K562 (cell line): ENCODE results near the gene SLC15A3. TPM values are rescaled to one million over a fixed set of nuclear protein-coding genes. Genes with fewer than 3 reads are reported as not detected.

ENCODE experiments used
- FIP1L1 ChIP-seq: fragments of 200-400 bp; formaldehyde crosslinking; IDR thresholded peaks from 2 replicates; pipeline ENCODE4 v1.6.1; 2018; ENCODE audit warnings: mild to moderate bottlenecking, low read depth, low read length; ENCODE audit not compliant: poor library complexity, severe bottlenecking
- GATA2 ChIP-seq: sonication (generic); formaldehyde crosslinking; IDR thresholded peaks from 2 replicates; pipeline ENCODE4 v1.4.0; 2020; ENCODE audit warnings: mild to moderate bottlenecking, missing genetic modification reagents
- HLTF ChIP-seq: fragments of 450-650 bp; IDR thresholded peaks from 2 replicates; pipeline ENCODE4 v1.6.1; 2016
- HNRNPLL ChIP-seq: fragments of 200-400 bp; formaldehyde crosslinking; IDR thresholded peaks from 2 replicates; pipeline ENCODE4 v1.6.1; 2017; ENCODE audit warnings: low read length, low read depth, mild to moderate bottlenecking; ENCODE audit not compliant: poor library complexity, severe bottlenecking
- MYC ChIP-seq, 2 experiments: fragments of 250-450 bp in 1 of 2; sonication (Bioruptor Pico) in 1 of 2; IDR thresholded peaks; 2 replicates each; pipeline versions ENCODE4 v1.5.1 to v1.6.1; 2012 to 2021; ENCODE audit warnings: low read depth in 2 of 2, borderline replicate concordance in 1 of 2, improper control_type of control experiment in 1 of 2, low read length in 1 of 2, mild to moderate bottlenecking in 1 of 2, moderate library complexity in 1 of 2
- PML ChIP-seq: IDR thresholded peaks from 2 replicates; pipeline ENCODE4 v1.6.1; 2012; ENCODE audit warnings: low read length, inconsistent platforms
- POLR2H ChIP-seq: IDR thresholded peaks from 2 replicates; pipeline ENCODE4 v1.6.1; 2016; ENCODE audit warnings: missing genetic modification characterization, low read depth, mild to moderate bottlenecking, control low read depth, missing compliant biosample characterization, moderate library complexity
- RBM14 ChIP-seq: fragments of 200-400 bp; formaldehyde crosslinking; IDR thresholded peaks from 2 replicates; pipeline ENCODE4 v1.6.1; 2018; ENCODE audit warnings: low read depth, mild to moderate bottlenecking, low read length, moderate library complexity, borderline replicate concordance; ENCODE audit not compliant: insufficient read depth
- RCOR1 ChIP-seq, 2 experiments: IDR thresholded peaks; 2 replicates each; pipeline ENCODE4 v1.6.1; 2012; ENCODE audit warnings: low read depth in 2 of 2, low read length in 2 of 2, borderline replicate concordance in 1 of 2, improper control_type of control experiment in 1 of 2
- SMARCC2 ChIP-seq: fragments of 450-650 bp; IDR thresholded peaks from 2 replicates; pipeline ENCODE4 v1.6.1; 2017; ENCODE audit warnings: antibody characterized with exemption, moderate library complexity, mild to moderate bottlenecking, low read depth
- SMARCE1 ChIP-seq: fragments of 450-650 bp; IDR thresholded peaks from 2 replicates; pipeline ENCODE4 v1.7.1; 2016; ENCODE audit warnings: mild to moderate bottlenecking
- SOX6 ChIP-seq: fragments of 450-650 bp; IDR thresholded peaks from 2 replicates; pipeline ENCODE4 v1.6.1; 2014; ENCODE audit warnings: mild to moderate bottlenecking
- TAF15 ChIP-seq: fragments of 200-400 bp; formaldehyde crosslinking; IDR thresholded peaks from 2 replicates; pipeline ENCODE4 v1.6.1; 2017; ENCODE audit warnings: mild to moderate bottlenecking, low read depth, low read length, moderate library complexity
- TOE1 ChIP-seq, 2 experiments: fragments of 450-650 bp in 1 of 2; sonication (generic) in 1 of 2; formaldehyde crosslinking in 1 of 2; IDR thresholded peaks; 2 replicates each; pipeline versions ENCODE4 v1.7.1 to v1.8.0; 2016 to 2022; ENCODE audit warnings: borderline replicate concordance in 2 of 2, mild to moderate bottlenecking in 2 of 2, antibody characterized with exemption in 1 of 2, inconsistent platforms in 1 of 2, low read depth in 1 of 2, missing genetic modification reagents in 1 of 2, moderate library complexity in 1 of 2
- U2AF1 ChIP-seq: fragments of 200-400 bp; formaldehyde crosslinking; optimal IDR thresholded peaks from 2 replicates; pipeline ENCODE3; 2017; ENCODE audit warnings: mild to moderate bottlenecking, low read depth, low read length, moderate library complexity
- ZBED1 ChIP-seq: IDR thresholded peaks from 2 replicates; pipeline ENCODE4 v1.6.1; 2014
- ZNF79 ChIP-seq: fragments of 250-450 bp; sonication (Bioruptor Pico); IDR thresholded peaks from 2 replicates; pipeline ENCODE4 v1.4.0; 2020; ENCODE audit warnings: low read depth, mild to moderate bottlenecking, moderate library complexity
- polyA plus RNA-seq, 8 experiments: library from polyadenylated mRNA; depleted of rRNA in 4 of 8; stranded (reverse) in 5 of 8; unstranded in 3 of 8; fragments of >200 nt; fragmentation: Nextera tagmentation in 2 of 8; fragmentation: Illumina TruSeq in 1 of 8; extraction: Ambion mirVana in 2 of 8; extraction: Trizol in 1 of 8; gene quantifications; 2 replicates each; pipeline versions ENCODE4 v1.2.1 to v1.2.3, GENCODE V29; 2011 to 2014; ENCODE audit warnings: inconsistent platforms in 1 of 8, missing spikeins in 1 of 8
- total RNA-seq, 7 experiments: library from RNA; depleted of rRNA in 6 of 7; stranded (reverse); fragments of >200 nt in 6 of 7; fragmentation: Illumina TruSeq in 2 of 7; extraction: Trizol in 2 of 7; gene quantifications; 2 replicates each; pipeline versions ENCODE4 v1.2.1 to v1.2.3, GENCODE V29; 2011 to 2021; ENCODE audit warnings: low replicate concordance in 1 of 7
- TF ChIP-seq, protein P1 (sequence below): sonication (generic); formaldehyde crosslinking; IDR thresholded peaks from 2 replicates; pipeline ENCODE4 v1.8.1; 2023; ENCODE audit warnings: mild to moderate bottlenecking, missing genetic modification reagents, moderate library complexity
- TF ChIP-seq, protein P2 (sequence below): sonication (generic); formaldehyde crosslinking; IDR thresholded peaks from 2 replicates; pipeline ENCODE4 v1.9.0; 2022; ENCODE audit warnings: mild to moderate bottlenecking, missing genetic modification reagents
- TF ChIP-seq, protein P3 (sequence below): fragments of 250-450 bp; sonication (Bioruptor Pico); IDR thresholded peaks from 2 replicates; pipeline ENCODE4 v1.5.0; 2021
- TF ChIP-seq, protein P4 (sequence below): sonication (generic); formaldehyde crosslinking; IDR thresholded peaks from 2 replicates; pipeline ENCODE4 v1.8.1; 2023; ENCODE audit warnings: mild to moderate bottlenecking, missing genetic modification reagents

SLC15A3 gene
- total and polyA plus RNA-seq, 9 of the 15 experiments (the other 6 are each of a cell fraction or from before 2014, with no cell fraction given) = 0.07 to 0.27 TPM; not detected in 7

DNA sequence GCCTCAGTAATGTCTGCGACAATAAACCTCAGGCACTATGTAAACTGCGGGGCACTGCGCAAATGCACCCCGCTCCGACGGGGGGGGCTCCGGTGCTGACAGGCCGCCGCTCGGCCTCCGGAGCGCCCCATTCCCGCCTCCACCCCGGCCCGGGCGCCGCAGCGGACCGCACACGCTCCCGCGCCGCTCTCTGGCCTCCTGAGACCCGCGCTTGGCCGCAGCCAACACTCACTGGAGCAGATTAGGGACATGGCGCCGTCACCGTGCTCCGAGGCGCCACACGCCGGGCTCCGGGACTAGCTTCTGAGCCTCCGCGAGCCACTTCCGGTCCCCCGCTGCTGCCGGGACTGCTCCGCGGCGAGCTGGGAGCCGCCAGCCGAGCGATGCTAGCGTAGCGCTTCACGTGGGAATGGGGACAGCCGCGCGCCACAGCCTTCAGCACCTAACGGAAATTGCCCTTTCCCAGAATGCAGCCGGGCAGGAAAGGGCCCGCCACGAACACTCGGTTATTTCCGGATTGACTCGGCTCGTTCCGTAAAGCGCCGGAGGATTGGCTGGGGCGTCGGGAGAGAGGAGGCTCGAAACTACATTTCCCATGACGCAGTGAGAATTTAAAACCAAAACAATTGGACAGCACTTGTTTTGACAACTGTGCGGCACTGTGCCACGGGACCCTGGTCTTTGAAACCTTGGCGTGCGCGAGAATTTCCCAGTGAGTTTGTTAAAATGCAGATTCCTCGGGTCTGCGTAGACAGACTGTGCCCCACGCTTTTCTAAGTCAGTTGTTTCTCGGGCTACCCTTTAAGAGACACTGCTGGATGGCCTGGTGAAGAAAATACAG lies 45.6 kb downstream of the SLC15A3 start, which contains the start of gene PRPF19 (continued):
- TF ChIP-seq, protein P1, sequence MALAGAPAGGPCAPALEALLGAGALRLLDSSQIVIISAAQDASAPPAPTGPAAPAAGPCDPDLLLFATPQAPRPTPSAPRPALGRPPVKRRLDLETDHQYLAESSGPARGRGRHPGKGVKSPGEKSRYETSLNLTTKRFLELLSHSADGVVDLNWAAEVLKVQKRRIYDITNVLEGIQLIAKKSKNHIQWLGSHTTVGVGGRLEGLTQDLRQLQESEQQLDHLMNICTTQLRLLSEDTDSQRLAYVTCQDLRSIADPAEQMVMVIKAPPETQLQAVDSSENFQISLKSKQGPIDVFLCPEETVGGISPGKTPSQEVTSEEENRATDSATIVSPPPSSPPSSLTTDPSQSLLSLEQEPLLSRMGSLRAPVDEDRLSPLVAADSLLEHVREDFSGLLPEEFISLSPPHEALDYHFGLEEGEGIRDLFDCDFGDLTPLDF = peak; percentile 84; the same call in 1 of the 2 replicates
- TF ChIP-seq U2AF1 = peak; percentile 46
- TF ChIP-seq, protein P2, sequence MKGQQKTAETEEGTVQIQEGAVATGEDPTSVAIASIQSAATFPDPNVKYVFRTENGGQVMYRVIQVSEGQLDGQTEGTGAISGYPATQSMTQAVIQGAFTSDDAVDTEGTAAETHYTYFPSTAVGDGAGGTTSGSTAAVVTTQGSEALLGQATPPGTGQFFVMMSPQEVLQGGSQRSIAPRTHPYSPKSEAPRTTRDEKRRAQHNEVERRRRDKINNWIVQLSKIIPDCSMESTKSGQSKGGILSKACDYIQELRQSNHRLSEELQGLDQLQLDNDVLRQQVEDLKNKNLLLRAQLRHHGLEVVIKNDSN (CRISPR knock-in tag) = peak; percentile 82
- TF ChIP-seq, protein P3, sequence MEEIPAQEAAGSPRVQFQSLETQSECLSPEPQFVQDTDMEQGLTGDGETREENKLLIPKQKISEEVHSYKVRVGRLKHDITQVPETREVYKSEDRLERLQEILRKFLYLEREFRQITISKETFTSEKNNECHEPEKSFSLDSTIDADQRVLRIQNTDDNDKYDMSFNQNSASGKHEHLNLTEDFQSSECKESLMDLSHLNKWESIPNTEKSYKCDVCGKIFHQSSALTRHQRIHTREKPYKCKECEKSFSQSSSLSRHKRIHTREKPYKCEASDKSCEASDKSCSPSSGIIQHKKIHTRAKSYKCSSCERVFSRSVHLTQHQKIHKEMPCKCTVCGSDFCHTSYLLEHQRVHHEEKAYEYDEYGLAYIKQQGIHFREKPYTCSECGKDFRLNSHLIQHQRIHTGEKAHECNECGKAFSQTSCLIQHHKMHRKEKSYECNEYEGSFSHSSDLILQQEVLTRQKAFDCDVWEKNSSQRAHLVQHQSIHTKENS = no peak
- no peak for TF ChIP-seq TAF15
- no peak for TF ChIP-seq TOE1 (IDR thresholded peaks at IDR 0.05; ENCODE audit: borderline replicate concordance)
- TF ChIP-seq TOE1 (CRISPR knock-in tag; IDR thresholded peaks at IDR 0.05; ENCODE audit: borderline replicate concordance, low read depth) = 0 out of 2 replicates have a peak, but pooled peaks have one; percentile 53
- TF ChIP-seq SMARCE1 = no peak
- TF ChIP-seq ZBED1 = no peak
- TF ChIP-seq POLR2H (tag) = peak; percentile 25; the same call in 1 of the 2 replicates
- TF ChIP-seq RCOR1 (IDR thresholded peaks at IDR 0.05; ENCODE audit: borderline replicate concordance in 1 of 2, low read depth in 2 of 2, low read length in 2 of 2) = peak in 1 of 2 experiments; percentile 0; a peak in 2 of 4 replicates
- TF ChIP-seq MYC (IDR thresholded peaks at IDR 0.05; ENCODE audit: low read depth, low read length) = peak; percentile 96
- peak; percentile 40; the same call in 1 of the 2 replicates for TF ChIP-seq MYC (CRISPR knock-in tag; IDR thresholded peaks at IDR 0.05; ENCODE audit: borderline replicate concordance, low read depth)
- TF ChIP-seq HLTF = no peak
- TF ChIP-seq SMARCC2 = no peak
- peak; percentile 82 for TF ChIP-seq FIP1L1
- TF ChIP-seq GATA2 = 0 out of 2 replicates have a peak, but pooled peaks have one; percentile 1
- TF ChIP-seq SOX6 = 0 out of 2 replicates have a peak, but pooled peaks have one; percentile 10
- TF ChIP-seq, protein P4, sequence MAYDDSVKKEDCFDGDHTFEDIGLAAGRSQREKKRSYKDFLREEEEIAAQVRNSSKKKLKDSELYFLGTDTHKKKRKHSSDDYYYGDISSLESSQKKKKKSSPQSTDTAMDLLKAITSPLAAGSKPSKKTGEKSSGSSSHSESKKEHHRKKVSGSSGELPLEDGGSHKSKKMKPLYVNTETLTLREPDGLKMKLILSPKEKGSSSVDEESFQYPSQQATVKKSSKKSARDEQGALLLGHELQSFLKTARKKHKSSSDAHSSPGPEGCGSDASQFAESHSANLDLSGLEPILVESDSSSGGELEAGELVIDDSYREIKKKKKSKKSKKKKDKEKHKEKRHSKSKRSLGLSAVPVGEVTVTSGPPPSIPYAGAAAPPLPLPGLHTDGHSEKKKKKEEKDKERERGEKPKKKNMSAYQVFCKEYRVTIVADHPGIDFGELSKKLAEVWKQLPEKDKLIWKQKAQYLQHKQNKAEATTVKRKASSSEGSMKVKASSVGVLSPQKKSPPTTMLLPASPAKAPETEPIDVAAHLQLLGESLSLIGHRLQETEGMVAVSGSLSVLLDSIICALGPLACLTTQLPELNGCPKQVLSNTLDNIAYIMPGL (CRISPR knock-in tag) = peak; percentile 74
- peak; percentile 98 for TF ChIP-seq HNRNPLL
- peak; percentile 67; the same call in 1 of the 2 replicates for TF ChIP-seq PML
- TF ChIP-seq RBM14 = no peak
- TF ChIP-seq ZNF79 (CRISPR knock-in tag) = no peak
